ENCODE results near the gene SOWAHA. TPM values are rescaled to one million over a fixed set of nuclear protein-coding genes. Genes with fewer than 3 reads are reported as not detected.
"Not testable (repeated sequence)": the region's sequence is repeated elsewhere in the genome, so short reads cannot be mapped to it uniquely, and the experiment has no call there.

Gene SOWAHA
- total RNA-seq, 1 experiment from 2014 or later: 0.20 TPM

DNA sequence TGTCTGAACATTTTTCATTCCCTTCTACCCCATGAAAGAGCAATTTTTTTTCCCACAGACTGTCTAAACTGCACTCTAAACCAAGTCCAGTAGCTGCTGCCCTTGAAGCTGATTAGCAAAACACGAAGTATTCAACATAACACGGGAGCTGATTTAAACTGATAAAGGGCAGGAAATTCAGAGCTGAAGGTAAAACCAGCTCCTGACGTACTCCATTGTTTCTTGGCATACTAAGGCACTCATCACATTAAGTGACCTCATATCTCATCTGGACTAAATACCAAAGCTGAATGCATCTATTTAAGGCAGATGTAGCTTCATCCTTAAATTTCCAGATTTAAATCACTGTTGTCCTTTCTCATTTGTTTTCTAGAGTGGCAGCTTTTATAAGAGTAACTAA is 41.2 kb downstream of the SOWAHA start:
- Histone ChIP-seq H3K23me2 (ENCODE audit: insufficient read length, low read depth, low read length, poor library complexity, severe bottlenecking) (no peaks in the 10 kb centered on the region), H3K27ac (ENCODE audit: insufficient read length, low read depth, low read length) (no peak overlapping the region), H3K27me3 (ENCODE audit: insufficient read depth, low read length) (no peaks in the 10 kb centered on the region), H4K91ac (ENCODE audit: insufficient read length, low read depth, low read length) (no peak overlapping the region), H3K79me1 (ENCODE audit: insufficient read depth, low read depth, low read length, poor library complexity, severe bottlenecking) (no peaks in the 10 kb centered on the region), H3K14ac (ENCODE audit: insufficient read depth, low read length) (no peak overlapping the region), H4K5ac (ENCODE audit: insufficient read length, low read depth, low read length) (no peak overlapping the region), H3K9ac (ENCODE audit: extremely low read depth, insufficient read length, low read length) (no peak overlapping the region), H3K79me2 (ENCODE audit: insufficient read depth, low read length) (no peaks in the 10 kb centered on the region), H4K8ac (replicated peaks; ENCODE audit: insufficient read length, low read depth, low read length) (no peak overlapping the region), H2BK120ac (ENCODE audit: low read depth, low read length, poor library complexity, severe bottlenecking) (no peak overlapping the region), H4K20me1 (ENCODE audit: control insufficient read depth, insufficient read depth, insufficient read length) (no peaks in the 10 kb centered on the region), H2BK12ac (ENCODE audit: insufficient read length, low read depth, low read length) (no peak overlapping the region), H3K9me3 (ENCODE audit: control insufficient read depth, low read depth, low read length) (no peaks in the 10 kb centered on the region), H3K4ac (ENCODE audit: low read depth, low read length) (no peak overlapping the region), H3K18ac (ENCODE audit: insufficient read length, low read depth, low read length) (no peak overlapping the region), H3T11ph (ENCODE audit: low read length) (no peak overlapping the region), H2BK15ac (ENCODE audit: low read depth, low read length) (no peak overlapping the region), H2AK5ac (ENCODE audit: insufficient read length, low read length) (no peak overlapping the region), H3K4me1 (ENCODE audit: insufficient read depth, low read length) (no peaks in the 10 kb centered on the region), H3K56ac (ENCODE audit: insufficient read length, low read depth, low read length) (no peak overlapping the region), H2BK5ac (ENCODE audit: insufficient read length, low read length) (no peak overlapping the region), H3K23ac (ENCODE audit: insufficient read length, low read depth, low read length) (no peak overlapping the region), H2BK20ac (ENCODE audit: low read depth, low read length, poor library complexity, severe bottlenecking) (no peak overlapping the region), H2AFZ (ENCODE audit: low read length) (no peak overlapping the region), H3K4me2 (ENCODE audit: insufficient read depth, insufficient read length, low read length) (no peak overlapping the region)
- peaks cover 3 to 8% of the 10 kb centered on the region in 2 experiments; a peak in 3 of 4 replicates for H3K4me1 Mint-ChIP-seq
- no CpG with 5 or more reads among the region's 3 CpGs for WGBS (ENCODE audit: extremely low coverage, insufficient read length, low lambda C conversion rate)
- H3K27ac Mint-ChIP-seq: no peak overlapping the region
- TF ChIP-seq, protein P1, sequence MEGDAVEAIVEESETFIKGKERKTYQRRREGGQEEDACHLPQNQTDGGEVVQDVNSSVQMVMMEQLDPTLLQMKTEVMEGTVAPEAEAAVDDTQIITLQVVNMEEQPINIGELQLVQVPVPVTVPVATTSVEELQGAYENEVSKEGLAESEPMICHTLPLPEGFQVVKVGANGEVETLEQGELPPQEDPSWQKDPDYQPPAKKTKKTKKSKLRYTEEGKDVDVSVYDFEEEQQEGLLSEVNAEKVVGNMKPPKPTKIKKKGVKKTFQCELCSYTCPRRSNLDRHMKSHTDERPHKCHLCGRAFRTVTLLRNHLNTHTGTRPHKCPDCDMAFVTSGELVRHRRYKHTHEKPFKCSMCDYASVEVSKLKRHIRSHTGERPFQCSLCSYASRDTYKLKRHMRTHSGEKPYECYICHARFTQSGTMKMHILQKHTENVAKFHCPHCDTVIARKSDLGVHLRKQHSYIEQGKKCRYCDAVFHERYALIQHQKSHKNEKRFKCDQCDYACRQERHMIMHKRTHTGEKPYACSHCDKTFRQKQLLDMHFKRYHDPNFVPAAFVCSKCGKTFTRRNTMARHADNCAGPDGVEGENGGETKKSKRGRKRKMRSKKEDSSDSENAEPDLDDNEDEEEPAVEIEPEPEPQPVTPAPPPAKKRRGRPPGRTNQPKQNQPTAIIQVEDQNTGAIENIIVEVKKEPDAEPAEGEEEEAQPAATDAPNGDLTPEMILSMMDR (conservative IDR thresholded peaks at IDR 0.05): no peak
- H3K36me3 Mint-ChIP-seq (ENCODE audit: insufficient read depth in 1 of 3, low read depth in 3 of 3): no peaks in the 10 kb centered on the region
- H3K27me3 Mint-ChIP-seq (ENCODE audit: low read depth): no peaks in the 10 kb centered on the region; the same call in 1 of the 2 replicates
- no peak for DNase-seq
- no peaks in the 10 kb centered on the region for H3K9me3 Mint-ChIP-seq
- H3K4me3 Mint-ChIP-seq: no peak overlapping the region

DNA sequence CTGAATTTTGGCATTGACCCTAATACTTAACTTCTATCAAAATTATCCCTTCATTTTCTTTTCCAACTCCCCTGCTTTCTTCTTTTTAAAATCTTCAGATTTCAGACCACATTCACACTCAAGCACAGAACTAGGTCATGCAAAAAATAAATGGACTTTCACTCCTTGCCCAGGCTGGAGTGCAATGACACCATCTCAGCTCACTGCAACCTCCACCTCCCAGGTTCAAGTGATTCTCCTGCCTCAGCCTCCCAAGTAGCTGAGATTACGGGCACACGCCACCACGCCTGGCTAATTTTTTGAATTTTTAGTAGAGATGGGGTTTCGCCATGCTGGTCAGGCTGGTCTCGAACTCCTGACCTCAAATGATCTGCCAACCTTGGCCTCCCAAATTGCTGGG is 41.9 kb downstream of the SOWAHA start:
- not testable (repeated sequence) for H4K20me1 ChIP-seq (ENCODE audit: control insufficient read depth, insufficient read depth, insufficient read length); H3K4me1 ChIP-seq (ENCODE audit: insufficient read depth, low read length); DNase-seq; H3K23me2 ChIP-seq (ENCODE audit: insufficient read length, low read depth, low read length, poor library complexity, severe bottlenecking); H2AFZ ChIP-seq (ENCODE audit: low read length); H3K4me2 ChIP-seq (ENCODE audit: insufficient read depth, insufficient read length, low read length); H3K27ac ChIP-seq (ENCODE audit: insufficient read length, low read depth, low read length); H3K23ac ChIP-seq (ENCODE audit: insufficient read length, low read depth, low read length); H4K8ac ChIP-seq (replicated peaks; ENCODE audit: insufficient read length, low read depth, low read length); H3K18ac ChIP-seq (ENCODE audit: insufficient read length, low read depth, low read length); H3K14ac ChIP-seq (ENCODE audit: insufficient read depth, low read length); H3K9me3 ChIP-seq (ENCODE audit: control insufficient read depth, low read depth, low read length); H2AK5ac ChIP-seq (ENCODE audit: insufficient read length, low read length); H3K27me3 Mint-ChIP-seq (ENCODE audit: low read depth); H3K79me2 ChIP-seq (ENCODE audit: insufficient read depth, low read length); H3K56ac ChIP-seq (ENCODE audit: insufficient read length, low read depth, low read length); H4K5ac ChIP-seq (ENCODE audit: insufficient read length, low read depth, low read length); H2BK120ac ChIP-seq (ENCODE audit: low read depth, low read length, poor library complexity, severe bottlenecking); H3K36me3 Mint-ChIP-seq (ENCODE audit: insufficient read depth in 1 of 3, low read depth in 3 of 3); H3K9ac ChIP-seq (ENCODE audit: extremely low read depth, insufficient read length, low read length); H3K4me3 Mint-ChIP-seq; H3T11ph ChIP-seq (ENCODE audit: low read length); H2BK5ac ChIP-seq (ENCODE audit: insufficient read length, low read length); H3K4me1 Mint-ChIP-seq; H3K9me3 Mint-ChIP-seq; H2BK12ac ChIP-seq (ENCODE audit: insufficient read length, low read depth, low read length); H3K27me3 ChIP-seq (ENCODE audit: insufficient read depth, low read length); H3K27ac Mint-ChIP-seq; H4K91ac ChIP-seq (ENCODE audit: insufficient read length, low read depth, low read length); H3K4ac ChIP-seq (ENCODE audit: low read depth, low read length); H3K79me1 ChIP-seq (ENCODE audit: insufficient read depth, low read depth, low read length, poor library complexity, severe bottlenecking); H2BK20ac ChIP-seq (ENCODE audit: low read depth, low read length, poor library complexity, severe bottlenecking); H2BK15ac ChIP-seq (ENCODE audit: low read depth, low read length)
- WGBS (ENCODE audit: extremely low coverage, insufficient read length, low lambda C conversion rate): no CpG with 5 or more reads among the region's 5 CpGs
